T-helper 2 cell treated with Interferon-gamma antibody and Interleukin-4, amounts not matched to agents 5 μg/mL and 100 μg/mL, for 36 hours (primary cell): Measurements from ENCODE around the gene RELT.

Experiments used
- DNase-seq: peaks from one replicate; pipeline ENCODE4 v3.0.0; 2021; ENCODE audit warnings: low spot score
- H3K27ac Mint-ChIP-seq: one replicate; pipeline ENCODE4 v1.8.0; 2021; ENCODE audit warnings: mild to moderate bottlenecking, mixed read lengths
- H3K27me3 Mint-ChIP-seq: one replicate; pipeline ENCODE4 v1.8.0; 2021; ENCODE audit warnings: low read depth, mixed read lengths
- H3K36me3 Mint-ChIP-seq: one replicate; pipeline ENCODE4 v1.8.0; 2021; ENCODE audit warnings: low read depth, mixed read lengths
- H3K4me1 Mint-ChIP-seq: one replicate; pipeline ENCODE4 v1.8.0; 2021; ENCODE audit warnings: low read depth, mixed read lengths
- H3K4me3 Mint-ChIP-seq: one replicate; pipeline ENCODE4 v1.8.0; 2022; ENCODE audit warnings: mild to moderate bottlenecking, moderate library complexity, mixed read lengths
- H3K9me3 Mint-ChIP-seq: one replicate; pipeline ENCODE4 v1.8.0; 2021; ENCODE audit warnings: mixed read lengths

RELT gene

GRCh38 chr11:73359341-73359740 is 16.9 kb upstream of the RELT start:
- no peak overlapping the region for H3K27ac Mint-ChIP-seq

GRCh38 chr11:73359930-73360742 is 16.1 kb upstream of the RELT start:
- Mint-ChIP-seq H3K27me3 (no peaks in the 10 kb centered on the region), H3K27ac (no peak overlapping the region), H3K9me3 (no peaks in the 10 kb centered on the region), H3K4me1 (no peaks in the 10 kb centered on the region), H3K4me3 (no peak overlapping the region), H3K36me3 (no peaks in the 10 kb centered on the region)
- no peak for DNase-seq

More at GRCh38 chr11:73359341-73359740, 16.9 kb upstream of the RELT start:
- H3K4me3 Mint-ChIP-seq = no peak overlapping the region
- DNase-seq = no peak
- no peaks in the 10 kb centered on the region for H3K9me3 Mint-ChIP-seq
- H3K27me3 Mint-ChIP-seq = no peaks in the 10 kb centered on the region
- H3K36me3 Mint-ChIP-seq = no peaks in the 10 kb centered on the region
- peaks cover 2% of the 10 kb centered on the region for H3K4me1 Mint-ChIP-seq

GRCh38 chr11:73360743-73361369 is 15.3 kb upstream of the RELT start:
- no peak overlapping the region for H3K4me3 Mint-ChIP-seq
- no peak for DNase-seq
- no peak overlapping the region for H3K27ac Mint-ChIP-seq
- peaks cover 2% of the 10 kb centered on the region for H3K4me1 Mint-ChIP-seq
- H3K36me3 Mint-ChIP-seq = no peaks in the 10 kb centered on the region
- no peaks in the 10 kb centered on the region for H3K9me3 Mint-ChIP-seq
- no peaks in the 10 kb centered on the region for H3K27me3 Mint-ChIP-seq

- peaks cover 5% of the 10 kb centered on the region for H3K36me3 Mint-ChIP-seq
- no peaks in the 10 kb centered on the region for H3K9me3 Mint-ChIP-seq
- H3K4me1 Mint-ChIP-seq = peaks cover 13% of the 10 kb centered on the region
- no peak overlapping the region for H3K4me3 Mint-ChIP-seq
- no peak overlapping the region for H3K27ac Mint-ChIP-seq
- no peak for DNase-seq
- no peaks in the 10 kb centered on the region for H3K27me3 Mint-ChIP-seq
Observed at GRCh38 chr11:73361953-73362776, 14.0 kb upstream of the RELT start.

- Mint-ChIP-seq H3K27me3 (no peaks in the 10 kb centered on the region), H3K36me3 (peaks cover 5% of the 10 kb centered on the region), H3K27ac (no peak overlapping the region), H3K9me3 (no peaks in the 10 kb centered on the region), H3K4me1 (peaks cover 15% of the 10 kb centered on the region), H3K4me3 (no peak overlapping the region)
- DNase-seq = no peak
Observed at GRCh38 chr11:73363147-73363546, 13.1 kb upstream of the RELT start.

- DNase-seq = no peak
- Mint-ChIP-seq H3K27me3 (no peaks in the 10 kb centered on the region), H3K4me3 (peak overlapping the region; percentile 48), H3K27ac (peak overlapping the region; percentile 85), H3K4me1 (peaks cover 15% of the 10 kb centered on the region), H3K36me3 (peaks cover 5% of the 10 kb centered on the region), H3K9me3 (no peaks in the 10 kb centered on the region)
Observed at GRCh38 chr11:73365352-73366264, 10.6 kb upstream of the RELT start.

- peak overlapping the region; percentile 48 for H3K4me3 Mint-ChIP-seq
- no peak for DNase-seq
- H3K36me3 Mint-ChIP-seq = peaks cover 5% of the 10 kb centered on the region
- no peaks in the 10 kb centered on the region for H3K9me3 Mint-ChIP-seq
- H3K4me1 Mint-ChIP-seq = peaks cover 15% of the 10 kb centered on the region
- H3K27ac Mint-ChIP-seq = peak overlapping the region; percentile 85
- H3K27me3 Mint-ChIP-seq = no peaks in the 10 kb centered on the region
Observed at GRCh38 chr11:73366265-73366610, 10.0 kb upstream of the RELT start.

GRCh38 chr11:73366953-73367352 is 9.2 kb upstream of the RELT start:
- H3K4me1 Mint-ChIP-seq = peaks cover 15% of the 10 kb centered on the region
- peaks cover 5% of the 10 kb centered on the region for H3K36me3 Mint-ChIP-seq
- peak overlapping the region; percentile 85 for H3K27ac Mint-ChIP-seq
- no peaks in the 10 kb centered on the region for H3K9me3 Mint-ChIP-seq
- no peak overlapping the region for H3K4me3 Mint-ChIP-seq
- H3K27me3 Mint-ChIP-seq = no peaks in the 10 kb centered on the region
- DNase-seq = no peak

- Mint-ChIP-seq H3K9me3 (no peaks in the 10 kb centered on the region), H3K4me3 (no peak overlapping the region), H3K27ac (peak overlapping the region; percentile 85), H3K4me1 (peaks cover 15% of the 10 kb centered on the region), H3K36me3 (peaks cover 5% of the 10 kb centered on the region), H3K27me3 (no peaks in the 10 kb centered on the region)
- peak; percentile 24 for DNase-seq
Observed at GRCh38 chr11:73367482-73368024, 8.6 kb upstream of the RELT start.

GRCh38 chr11:73372375-73372993 is 3.7 kb upstream of the RELT start:
- no peak for DNase-seq
- no peak overlapping the region for H3K27ac Mint-ChIP-seq
- peaks cover 14% of the 10 kb centered on the region for H3K4me1 Mint-ChIP-seq

GRCh38 chr11:73374151-73374550 is 2.0 kb upstream of the RELT start:
- DNase-seq = no peak
- no peak overlapping the region for H3K4me3 Mint-ChIP-seq
- H3K9me3 Mint-ChIP-seq = no peaks in the 10 kb centered on the region
- H3K36me3 Mint-ChIP-seq = peaks cover 6% of the 10 kb centered on the region
- peaks cover 26% of the 10 kb centered on the region for H3K4me1 Mint-ChIP-seq
- no peaks in the 10 kb centered on the region for H3K27me3 Mint-ChIP-seq
- no peak overlapping the region for H3K27ac Mint-ChIP-seq

More at GRCh38 chr11:73372375-73372993, 3.7 kb upstream of the RELT start:
- Mint-ChIP-seq H3K36me3 (peaks cover 4% of the 10 kb centered on the region), H3K4me3 (no peak overlapping the region), H3K27me3 (no peaks in the 10 kb centered on the region), H3K9me3 (no peaks in the 10 kb centered on the region)

- peaks cover 6% of the 10 kb centered on the region for H3K36me3 Mint-ChIP-seq
- peak overlapping the region; percentile 65 for H3K4me3 Mint-ChIP-seq
- DNase-seq = no peak
- H3K27me3 Mint-ChIP-seq = no peaks in the 10 kb centered on the region
- H3K9me3 Mint-ChIP-seq = no peaks in the 10 kb centered on the region
- H3K27ac Mint-ChIP-seq = peak overlapping the region; percentile 87
- H3K4me1 Mint-ChIP-seq = peaks cover 26% of the 10 kb centered on the region
Observed at GRCh38 chr11:73375830-73376159, 404 bp upstream of the RELT start.
